PFSK-1 (cell line): ENCODE results near the gene TMEM37.

Experiments used
- POLR2AphosphoS5 ChIP-seq: IDR thresholded peaks from 2 replicates; pipeline ENCODE4 v1.6.1; 2012; ENCODE audit warnings: low read depth, mild to moderate bottlenecking, control low read depth, low read length, moderate library complexity
- TAF1 ChIP-seq: IDR thresholded peaks from 2 replicates; pipeline ENCODE4 v1.6.1; 2012; ENCODE audit warnings: low read length, control low read depth, borderline replicate concordance; ENCODE audit not compliant: insufficient read depth

DNA sequence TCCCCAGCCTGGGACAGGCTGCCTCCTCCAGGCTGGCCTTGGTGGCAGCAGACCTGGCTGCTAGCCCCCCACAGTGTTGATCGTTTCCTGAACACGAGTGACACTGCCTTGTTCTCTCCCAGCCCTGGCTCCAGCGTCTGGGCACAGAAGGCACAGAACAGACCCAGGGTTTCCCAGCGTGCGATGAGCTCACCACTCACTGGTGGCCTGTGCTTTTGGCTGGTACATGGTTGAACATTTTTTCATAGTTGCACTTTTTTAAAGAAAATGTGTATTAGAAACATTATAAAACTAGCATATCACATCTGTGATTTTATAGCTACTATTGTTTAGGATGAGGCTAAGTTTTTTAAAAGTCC lies 51.7 kb downstream of the TMEM37 start:
- TF ChIP-seq TAF1 (no peak), POLR2AphosphoS5 (no peak)
